GM18508 (cell line): ENCODE data around the gene IL37.

Experiments
- ATAC-seq: cut with Tn5 transposase; IDR thresholded peaks from one replicate; pipeline ENCODE4 v1.9.1; 2021; ENCODE audit warnings: moderate number of reproducible peaks; ENCODE audit not compliant: insufficient read depth, unreplicated experiment

IL37 gene

GRCh38 chr2:112910865-112911264, at the start of gene IL37:
Gene IL37, plus strand, starts transcription at chr2:112911165. Its CDS starts 1,848 bp downstream, at chr2:112913013.
- ATAC-seq, result no peak

GRCh38 chr2:112864072-112864471, 46.9 kb upstream of the IL37 start:
- no peak for ATAC-seq

GRCh38 chr2:112866128-112866835, 44.7 kb upstream of the IL37 start:
- no peak for ATAC-seq

GRCh38 chr2:112867701-112868631, 43.0 kb upstream of the IL37 start:
- ATAC-seq, result no peak

- ATAC-seq, result no peak
Observed at GRCh38 chr2:112869258-112869842, 41.6 kb upstream of the IL37 start.

- no peak for ATAC-seq
Observed at GRCh38 chr2:112870841-112871835, 39.8 kb upstream of the IL37 start.

GRCh38 chr2:112876257-112876970, 34.6 kb upstream of the IL37 start:
- no peak for ATAC-seq

- ATAC-seq, result no peak
Observed at GRCh38 chr2:112876971-112877361, 34.0 kb upstream of the IL37 start.

GRCh38 chr2:112877423-112877822, 33.5 kb upstream of the IL37 start:
- no peak for ATAC-seq

- no peak for ATAC-seq
Observed at GRCh38 chr2:112879491-112880041, 31.4 kb upstream of the IL37 start.

- no peak for ATAC-seq
Observed at GRCh38 chr2:112880091-112880531, 30.9 kb upstream of the IL37 start.

GRCh38 chr2:112880696-112881095, 30.3 kb upstream of the IL37 start:
- no peak for ATAC-seq

GRCh38 chr2:112881217-112881985, 29.6 kb upstream of the IL37 start:
- peak; percentile 55 for ATAC-seq

- ATAC-seq, result no peak
Observed at GRCh38 chr2:112883669-112884068, 27.3 kb upstream of the IL37 start.

GRCh38 chr2:112884869-112885505, 26.0 kb upstream of the IL37 start:
- no peak for ATAC-seq

GRCh38 chr2:112885506-112885902, 25.5 kb upstream of the IL37 start:
- ATAC-seq, result no peak

GRCh38 chr2:112886291-112886690, 24.7 kb upstream of the IL37 start:
- no peak for ATAC-seq
